Measurements from ENCODE around the gene CCDC148.

CCDC148 gene

DNA sequence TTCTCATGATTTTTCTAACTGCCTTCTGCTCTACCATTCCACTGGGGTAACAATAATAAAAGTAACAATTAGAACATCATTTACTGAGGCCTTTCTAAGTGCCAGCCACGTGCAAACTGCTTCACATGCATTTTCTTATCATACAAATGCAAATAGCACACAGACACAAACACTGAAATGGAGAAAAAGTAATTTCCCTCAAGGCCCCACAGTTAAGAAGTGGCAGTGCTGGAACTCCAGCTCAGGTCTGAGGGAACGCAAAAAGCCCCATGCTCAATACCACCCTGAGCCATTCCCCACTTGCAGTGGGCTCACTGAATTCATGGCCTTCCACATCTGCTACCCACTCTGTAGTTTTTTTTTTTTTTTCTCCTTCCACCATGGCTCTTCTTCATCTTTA lies 214.3 kb downstream of the CCDC148 start (continued):
- no peak for TF ChIP-seq WT1 (tag by site-specific recombination; IDR thresholded peaks at IDR 0.05)

GRCh38 chr2:158240975-158241374 lies 215.6 kb downstream of the CCDC148 start:
- Histone ChIP-seq H3K36me3 (ENCODE audit: control insufficient read depth in 2 of 2, insufficient read depth in 1 of 2, low read length in 2 of 2) (no peaks in the 10 kb centered on the region), H3K27ac (ENCODE audit: extremely low read depth, low read depth, low read length) (no peak overlapping the region), H3K4me1 (ENCODE audit: control insufficient read depth, insufficient read depth, low read length) (no peaks in the 10 kb centered on the region), H3K9me3 (ENCODE audit: control insufficient read depth, insufficient read depth, low read depth, low read length) (no peaks in the 10 kb centered on the region), H3K4me3 (ENCODE audit: low read depth, low read length) (no peak overlapping the region)
- ChIA-PET CTCF (interaction anchor here (0.6 kb wide), 1 partner anchor 12 kb away, joined by 3 read pairs; no protein-coding TSS in a partner anchor), POLR2A (no interaction called here)
- no peak for TF ChIP-seq BCL11B (tag by site-specific recombination; IDR thresholded peaks at IDR 0.05; ENCODE audit: low read depth)
- no peak for TF ChIP-seq ZNF155 (tag by site-specific recombination; IDR thresholded peaks at IDR 0.05)
- TF ChIP-seq HOXD13 (CRISPR knock-in tag; IDR thresholded peaks at IDR 0.05; ENCODE audit: borderline replicate concordance): no peak
- TF ChIP-seq ZNF785 (tag by site-specific recombination; IDR thresholded peaks at IDR 0.05): no peak
- no peak for TF ChIP-seq ZNF426 (tag by site-specific recombination; IDR thresholded peaks at IDR 0.05)
- TF ChIP-seq, protein P1, sequence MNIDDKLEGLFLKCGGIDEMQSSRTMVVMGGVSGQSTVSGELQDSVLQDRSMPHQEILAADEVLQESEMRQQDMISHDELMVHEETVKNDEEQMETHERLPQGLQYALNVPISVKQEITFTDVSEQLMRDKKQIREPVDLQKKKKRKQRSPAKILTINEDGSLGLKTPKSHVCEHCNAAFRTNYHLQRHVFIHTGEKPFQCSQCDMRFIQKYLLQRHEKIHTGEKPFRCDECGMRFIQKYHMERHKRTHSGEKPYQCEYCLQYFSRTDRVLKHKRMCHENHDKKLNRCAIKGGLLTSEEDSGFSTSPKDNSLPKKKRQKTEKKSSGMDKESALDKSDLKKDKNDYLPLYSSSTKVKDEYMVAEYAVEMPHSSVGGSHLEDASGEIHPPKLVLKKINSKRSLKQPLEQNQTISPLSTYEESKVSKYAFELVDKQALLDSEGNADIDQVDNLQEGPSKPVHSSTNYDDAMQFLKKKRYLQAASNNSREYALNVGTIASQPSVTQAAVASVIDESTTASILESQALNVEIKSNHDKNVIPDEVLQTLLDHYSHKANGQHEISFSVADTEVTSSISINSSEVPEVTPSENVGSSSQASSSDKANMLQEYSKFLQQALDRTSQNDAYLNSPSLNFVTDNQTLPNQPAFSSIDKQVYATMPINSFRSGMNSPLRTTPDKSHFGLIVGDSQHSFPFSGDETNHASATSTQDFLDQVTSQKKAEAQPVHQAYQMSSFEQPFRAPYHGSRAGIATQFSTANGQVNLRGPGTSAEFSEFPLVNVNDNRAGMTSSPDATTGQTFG (tag by site-specific recombination; IDR thresholded peaks at IDR 0.05; ENCODE audit: borderline replicate concordance): no peak
- TF ChIP-seq ZNF513 (tag by site-specific recombination; IDR thresholded peaks at IDR 0.05): no peak
- TF ChIP-seq, protein P2, sequence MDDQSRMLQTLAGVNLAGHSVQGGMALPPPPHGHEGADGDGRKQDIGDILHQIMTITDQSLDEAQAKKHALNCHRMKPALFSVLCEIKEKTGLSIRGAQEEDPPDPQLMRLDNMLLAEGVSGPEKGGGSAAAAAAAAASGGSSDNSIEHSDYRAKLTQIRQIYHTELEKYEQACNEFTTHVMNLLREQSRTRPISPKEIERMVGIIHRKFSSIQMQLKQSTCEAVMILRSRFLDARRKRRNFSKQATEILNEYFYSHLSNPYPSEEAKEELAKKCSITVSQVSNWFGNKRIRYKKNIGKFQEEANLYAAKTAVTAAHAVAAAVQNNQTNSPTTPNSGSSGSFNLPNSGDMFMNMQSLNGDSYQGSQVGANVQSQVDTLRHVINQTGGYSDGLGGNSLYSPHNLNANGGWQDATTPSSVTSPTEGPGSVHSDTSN (CRISPR knock-in tag; IDR thresholded peaks at IDR 0.05): no peak
- TF ChIP-seq, protein P3, sequence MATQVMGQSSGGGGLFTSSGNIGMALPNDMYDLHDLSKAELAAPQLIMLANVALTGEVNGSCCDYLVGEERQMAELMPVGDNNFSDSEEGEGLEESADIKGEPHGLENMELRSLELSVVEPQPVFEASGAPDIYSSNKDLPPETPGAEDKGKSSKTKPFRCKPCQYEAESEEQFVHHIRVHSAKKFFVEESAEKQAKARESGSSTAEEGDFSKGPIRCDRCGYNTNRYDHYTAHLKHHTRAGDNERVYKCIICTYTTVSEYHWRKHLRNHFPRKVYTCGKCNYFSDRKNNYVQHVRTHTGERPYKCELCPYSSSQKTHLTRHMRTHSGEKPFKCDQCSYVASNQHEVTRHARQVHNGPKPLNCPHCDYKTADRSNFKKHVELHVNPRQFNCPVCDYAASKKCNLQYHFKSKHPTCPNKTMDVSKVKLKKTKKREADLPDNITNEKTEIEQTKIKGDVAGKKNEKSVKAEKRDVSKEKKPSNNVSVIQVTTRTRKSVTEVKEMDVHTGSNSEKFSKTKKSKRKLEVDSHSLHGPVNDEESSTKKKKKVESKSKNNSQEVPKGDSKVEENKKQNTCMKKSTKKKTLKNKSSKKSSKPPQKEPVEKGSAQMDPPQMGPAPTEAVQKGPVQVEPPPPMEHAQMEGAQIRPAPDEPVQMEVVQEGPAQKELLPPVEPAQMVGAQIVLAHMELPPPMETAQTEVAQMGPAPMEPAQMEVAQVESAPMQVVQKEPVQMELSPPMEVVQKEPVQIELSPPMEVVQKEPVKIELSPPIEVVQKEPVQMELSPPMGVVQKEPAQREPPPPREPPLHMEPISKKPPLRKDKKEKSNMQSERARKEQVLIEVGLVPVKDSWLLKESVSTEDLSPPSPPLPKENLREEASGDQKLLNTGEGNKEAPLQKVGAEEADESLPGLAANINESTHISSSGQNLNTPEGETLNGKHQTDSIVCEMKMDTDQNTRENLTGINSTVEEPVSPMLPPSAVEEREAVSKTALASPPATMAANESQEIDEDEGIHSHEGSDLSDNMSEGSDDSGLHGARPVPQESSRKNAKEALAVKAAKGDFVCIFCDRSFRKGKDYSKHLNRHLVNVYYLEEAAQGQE (tag by site-specific recombination; IDR thresholded peaks at IDR 0.05): no peak
- TF ChIP-seq SALL2 (tag by site-specific recombination; IDR thresholded peaks at IDR 0.05; ENCODE audit: borderline replicate concordance): no peak
- TF ChIP-seq, protein P4, sequence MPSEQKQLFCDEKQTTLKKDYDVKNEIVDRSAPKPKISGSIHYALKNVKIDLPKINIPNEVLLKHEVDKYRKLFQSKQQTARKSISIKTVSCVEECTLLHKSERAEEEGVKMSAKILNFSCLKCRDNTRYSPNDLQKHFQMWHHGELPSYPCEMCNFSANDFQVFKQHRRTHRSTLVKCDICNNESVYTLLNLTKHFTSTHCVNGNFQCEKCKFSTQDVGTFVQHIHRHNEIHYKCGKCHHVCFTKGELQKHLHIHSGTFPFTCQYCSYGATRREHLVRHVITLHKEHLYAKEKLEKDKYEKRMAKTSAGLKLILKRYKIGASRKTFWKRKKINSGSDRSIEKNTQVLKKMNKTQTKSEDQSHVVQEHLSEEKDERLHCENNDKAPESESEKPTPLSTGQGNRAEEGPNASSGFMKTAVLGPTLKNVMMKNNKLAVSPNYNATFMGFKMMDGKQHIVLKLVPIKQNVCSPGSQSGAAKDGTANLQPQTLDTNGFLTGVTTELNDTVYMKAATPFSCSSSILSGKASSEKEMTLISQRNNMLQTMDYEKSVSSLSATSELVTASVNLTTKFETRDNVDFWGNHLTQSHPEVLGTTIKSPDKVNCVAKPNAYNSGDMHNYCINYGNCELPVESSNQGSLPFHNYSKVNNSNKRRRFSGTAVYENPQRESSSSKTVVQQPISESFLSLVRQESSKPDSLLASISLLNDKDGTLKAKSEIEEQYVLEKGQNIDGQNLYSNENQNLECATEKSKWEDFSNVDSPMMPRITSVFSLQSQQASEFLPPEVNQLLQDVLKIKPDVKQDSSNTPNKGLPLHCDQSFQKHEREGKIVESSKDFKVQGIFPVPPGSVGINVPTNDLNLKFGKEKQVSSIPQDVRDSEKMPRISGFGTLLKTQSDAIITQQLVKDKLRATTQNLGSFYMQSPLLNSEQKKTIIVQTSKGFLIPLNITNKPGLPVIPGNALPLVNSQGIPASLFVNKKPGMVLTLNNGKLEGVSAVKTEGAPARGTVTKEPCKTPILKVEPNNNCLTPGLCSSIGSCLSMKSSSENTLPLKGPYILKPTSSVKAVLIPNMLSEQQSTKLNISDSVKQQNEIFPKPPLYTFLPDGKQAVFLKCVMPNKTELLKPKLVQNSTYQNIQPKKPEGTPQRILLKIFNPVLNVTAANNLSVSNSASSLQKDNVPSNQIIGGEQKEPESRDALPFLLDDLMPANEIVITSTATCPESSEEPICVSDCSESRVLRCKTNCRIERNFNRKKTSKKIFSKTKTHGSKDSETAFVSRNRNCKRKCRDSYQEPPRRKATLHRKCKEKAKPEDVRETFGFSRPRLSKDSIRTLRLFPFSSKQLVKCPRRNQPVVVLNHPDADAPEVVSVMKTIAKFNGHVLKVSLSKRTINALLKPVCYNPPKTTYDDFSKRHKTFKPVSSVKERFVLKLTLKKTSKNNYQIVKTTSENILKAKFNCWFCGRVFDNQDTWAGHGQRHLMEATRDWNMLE (tag by site-specific recombination; conservative IDR thresholded peaks at IDR 0.05; ENCODE audit: low read depth): no peak
- no peak for TF ChIP-seq PRDM1 (tag by site-specific recombination; IDR thresholded peaks at IDR 0.05)
- no peak for TF ChIP-seq ZNF621 (tag by site-specific recombination; IDR thresholded peaks at IDR 0.05)
- no peak for TF ChIP-seq ZNF645 (tag by site-specific recombination; IDR thresholded peaks at IDR 0.05)
- TF ChIP-seq ZNF16 (tag by site-specific recombination; IDR thresholded peaks at IDR 0.05; ENCODE audit: low read depth): no peak
- no peak for TF ChIP-seq KLF1 (tag by site-specific recombination; IDR thresholded peaks at IDR 0.05)
- TF ChIP-seq OSR2 (tag by site-specific recombination; IDR thresholded peaks at IDR 0.05): no peak
- no peak for TF ChIP-seq ZNF211 (tag by site-specific recombination; IDR thresholded peaks at IDR 0.05; ENCODE audit: low read depth)
